HEK293T (cell line): ENCODE measurements around the gene PRPF39.

Experiments used
- CTCF ChIA-PET: fragments of 350-600 bp; formaldehyde crosslinking; extraction: SDS; loops from one replicate; lab custom pipeline; 2021; ENCODE audit warnings: antibody characterized with exemption, inconsistent platforms; lab: Yijun Ruan, JAX
- POLR2A ChIA-PET: fragments of 350-600 bp; formaldehyde crosslinking; extraction: SDS; loops from one replicate; lab custom pipeline; 2020; ENCODE audit warnings: antibody characterized with exemption, inconsistent platforms; lab: Yijun Ruan, JAX
- DNase-seq: peaks from one replicate; pipeline ENCODE4 v3.0.0; 2012; ENCODE audit warnings: mixed read lengths; ENCODE audit errors: extremely low spot score
- ARNT ChIP-seq: fragments of 450-650 bp; IDR thresholded peaks from 2 replicates; pipeline ENCODE4 v1.6.1; 2017; ENCODE audit warnings: mild to moderate bottlenecking
- BHLHE40 ChIP-seq: fragments of 450-650 bp; IDR thresholded peaks from 2 replicates; pipeline ENCODE4 v1.6.1; 2016; ENCODE audit warnings: mild to moderate bottlenecking, moderate library complexity, borderline replicate concordance
- CTBP1 ChIP-seq: fragments of 450-650 bp; IDR thresholded peaks from 2 replicates; pipeline ENCODE4 v1.6.1; 2016; ENCODE audit warnings: borderline replicate concordance
- ELF4 ChIP-seq: fragments of 450-650 bp; IDR thresholded peaks from 2 replicates; pipeline ENCODE4 v1.6.1; 2017; ENCODE audit warnings: antibody characterized with exemption
- FOXA1 ChIP-seq: fragments of 450-650 bp; IDR thresholded peaks from 2 replicates; pipeline ENCODE4 v1.6.1; 2016; ENCODE audit warnings: mild to moderate bottlenecking
- FOXK2 ChIP-seq: fragments of 450-650 bp; IDR thresholded peaks from 2 replicates; pipeline ENCODE4 v1.6.1; 2016; ENCODE audit warnings: mild to moderate bottlenecking
- FOXM1 ChIP-seq: fragments of 450-650 bp; IDR thresholded peaks from 2 replicates; pipeline ENCODE4 v1.6.1; 2017; ENCODE audit warnings: mild to moderate bottlenecking, borderline replicate concordance
- HDGF ChIP-seq: fragments of 450-650 bp; IDR thresholded peaks from 2 replicates; pipeline ENCODE4 v1.6.1; 2017; ENCODE audit warnings: antibody characterized with exemption, borderline replicate concordance
- L3MBTL2 ChIP-seq: fragments of 450-650 bp; conservative IDR thresholded peaks from 2 replicates; pipeline ENCODE4 v1.6.1; 2016; ENCODE audit warnings: mild to moderate bottlenecking
- NFRKB ChIP-seq: fragments of 450-650 bp; IDR thresholded peaks from 2 replicates; pipeline ENCODE4 v1.6.1; 2016; ENCODE audit warnings: mild to moderate bottlenecking, moderate library complexity
- PKNOX1 ChIP-seq: fragments of 450-650 bp; IDR thresholded peaks from 2 replicates; pipeline ENCODE4 v1.6.1; 2016
- SP1 ChIP-seq: fragments of 450-650 bp; IDR thresholded peaks from 2 replicates; pipeline ENCODE4 v1.6.1; 2017
- SUZ12 ChIP-seq: fragments of 450-650 bp; IDR thresholded peaks from 2 replicates; pipeline ENCODE4 v1.6.1; 2016; ENCODE audit warnings: mild to moderate bottlenecking
- TARDBP ChIP-seq: fragments of 450-650 bp; IDR thresholded peaks from 2 replicates; pipeline ENCODE4 v1.6.1; 2016
- ZNF384 ChIP-seq: fragments of 450-650 bp; IDR thresholded peaks from 2 replicates; pipeline ENCODE4 v1.6.1; 2016

The PRPF39 gene

GRCh38 chr14:45156067-45156466, 72.2 kb downstream of the PRPF39 start:
- POLR2A ChIA-PET = no interaction called here
- CTCF ChIA-PET = no interaction called here
- TF ChIP-seq L3MBTL2 (no peak), FOXK2 (no peak), FOXM1 (no peak), PKNOX1 (no peak), ARNT (no peak), CTBP1 (no peak), TARDBP (no peak), NFRKB (no peak), HDGF (no peak), SP1 (no peak), FOXA1 (no peak), ZNF384 (no peak), BHLHE40 (no peak), SUZ12 (no peak), ELF4 (no peak)
- no peak for DNase-seq
